KMS-11 (cell line): Measurements from ENCODE around the gene MBNL3.
A peak's percentile ranks its signal among the peaks of the same experiment; 100 is the strongest.

ENCODE experiments used
- H2AFZ ChIP-seq: fragments of 200-600 bp; sonication (generic); 2 replicates; pipeline ENCODE4 v1.6.1; 2016; ENCODE audit warnings: antibody characterized with exemption, mixed run types, low read depth
- H3K27ac ChIP-seq: fragments of 200-600 bp; sonication (generic); 2 replicates; pipeline ENCODE4 v1.6.1; 2016; ENCODE audit warnings: mild to moderate bottlenecking, mixed run types
- H3K27me3 ChIP-seq: fragments of 200-600 bp; sonication (generic); 2 replicates; pipeline ENCODE4 v1.6.1; 2017; ENCODE audit warnings: mild to moderate bottlenecking, low read depth, mixed run types, moderate library complexity; ENCODE audit not compliant: insufficient read depth
- H3K36me3 ChIP-seq: fragments of 200-600 bp; sonication (generic); 2 replicates; pipeline ENCODE4 v1.6.1; 2017; ENCODE audit warnings: mild to moderate bottlenecking, mixed run types; ENCODE audit not compliant: insufficient read depth
- H3K4me1 ChIP-seq: fragments of 200-600 bp; sonication (generic); 2 replicates; pipeline ENCODE4 v1.6.1; 2016; ENCODE audit warnings: mild to moderate bottlenecking, low read depth, mixed run types; ENCODE audit not compliant: poor library complexity, severe bottlenecking
- H3K4me2 ChIP-seq: fragments of 200-600 bp; sonication (generic); 2 replicates; pipeline ENCODE4 v1.7.0; 2016; ENCODE audit warnings: mild to moderate bottlenecking, mixed run types
- H3K4me3 ChIP-seq: fragments of 200-600 bp; sonication (generic); IDR thresholded peaks from 2 replicates; pipeline ENCODE4 v1.6.1; 2017; ENCODE audit warnings: low read depth, low read length, mixed read lengths; ENCODE audit not compliant: insufficient read depth
- H3K79me2 ChIP-seq: fragments of 200-600 bp; sonication (generic); 2 replicates; pipeline ENCODE4 v1.6.1; 2016; ENCODE audit warnings: low read depth, mixed run types; ENCODE audit not compliant: insufficient read depth
- H3K9ac ChIP-seq: fragments of 200-600 bp; sonication (generic); 2 replicates; pipeline ENCODE4 v1.6.1; 2016; ENCODE audit warnings: mild to moderate bottlenecking, mixed run types
- H4K20me1 ChIP-seq: fragments of 200-600 bp; sonication (generic); 2 replicates; pipeline ENCODE4 v1.6.1; 2016; ENCODE audit warnings: mild to moderate bottlenecking, mixed run types; ENCODE audit not compliant: insufficient read depth
- CTCF ChIP-seq: fragments of 200-600 bp; sonication (generic); conservative IDR thresholded peaks from 2 replicates; pipeline ENCODE4 v1.6.1; 2017; ENCODE audit warnings: low read depth, mild to moderate bottlenecking, antibody characterized with exemption, low read length, moderate library complexity, mixed read lengths

Gene MBNL3, protein sequence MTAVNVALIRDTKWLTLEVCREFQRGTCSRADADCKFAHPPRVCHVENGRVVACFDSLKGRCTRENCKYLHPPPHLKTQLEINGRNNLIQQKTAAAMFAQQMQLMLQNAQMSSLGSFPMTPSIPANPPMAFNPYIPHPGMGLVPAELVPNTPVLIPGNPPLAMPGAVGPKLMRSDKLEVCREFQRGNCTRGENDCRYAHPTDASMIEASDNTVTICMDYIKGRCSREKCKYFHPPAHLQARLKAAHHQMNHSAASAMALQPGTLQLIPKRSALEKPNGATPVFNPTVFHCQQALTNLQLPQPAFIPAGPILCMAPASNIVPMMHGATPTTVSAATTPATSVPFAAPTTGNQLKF

GRCh38 chrX:132488819-132489577 lies at the start of gene MBNL3:
TSS of gene MBNL3 (minus strand) at chrX:132489038. CDS start at chrX:132439611, 49,427 bp downstream.
- Histone ChIP-seq H3K79me2 (peaks cover 30% of the 10 kb centered on the region; the same call in 1 of the 2 replicates), H4K20me1 (no peaks in the 10 kb centered on the region)
- no peak for TF ChIP-seq CTCF

GRCh38 chrX:132533409-132533808 lies 44.6 kb upstream of the MBNL3 start:
- no peaks in the 10 kb centered on the region for H3K27me3 ChIP-seq
- H3K4me2 ChIP-seq: no peak overlapping the region
- H2AFZ ChIP-seq: no peak overlapping the region

More at GRCh38 chrX:132488819-132489577, at the start of gene MBNL3:
- peak within 1 kb of the TSS; percentile 76 for H3K4me2 ChIP-seq
- H3K36me3 ChIP-seq: no peaks in the 10 kb centered on the region
- H3K4me1 ChIP-seq: peaks cover 51% of the 10 kb centered on the region
- no peaks in the 10 kb centered on the region for H3K27me3 ChIP-seq
- peak within 1 kb of the TSS; percentile 99 for H3K27ac ChIP-seq
- no peak within 1 kb of the TSS for H3K4me3 ChIP-seq
- H3K9ac ChIP-seq: peak within 1 kb of the TSS; percentile 99
- peak within 1 kb of the TSS; percentile 85 for H2AFZ ChIP-seq

DNA sequence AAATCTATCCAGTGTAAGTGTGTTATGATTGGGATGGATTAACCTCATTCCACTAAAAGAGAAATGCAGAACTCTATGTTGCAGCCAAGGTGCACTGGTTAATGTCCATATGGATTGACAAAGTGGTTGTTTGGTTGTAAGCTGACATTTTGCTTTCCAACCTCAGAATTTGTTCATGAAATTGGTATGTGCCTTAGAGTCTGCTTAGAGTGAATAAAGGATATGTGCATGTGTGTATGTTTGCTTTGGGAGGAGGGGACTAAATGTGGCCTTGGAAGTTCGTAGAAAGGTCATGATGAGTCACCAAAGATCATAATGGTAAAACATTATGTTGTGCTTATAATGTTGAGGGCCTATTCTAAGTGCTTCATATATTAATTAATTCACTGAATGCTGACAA lies 44.1 kb upstream of the MBNL3 start:
- Histone ChIP-seq H3K4me1 (no peaks in the 10 kb centered on the region), H3K27me3 (no peaks in the 10 kb centered on the region), H3K36me3 (no peaks in the 10 kb centered on the region), H3K4me3 (no peak overlapping the region), H3K79me2 (no peaks in the 10 kb centered on the region), H3K9ac (no peak overlapping the region), H3K27ac (no peak overlapping the region), H4K20me1 (no peaks in the 10 kb centered on the region), H2AFZ (no peak overlapping the region), H3K4me2 (no peak overlapping the region)
- TF ChIP-seq CTCF: no peak

More at GRCh38 chrX:132533409-132533808, 44.6 kb upstream of the MBNL3 start:
- H3K27ac ChIP-seq: no peak overlapping the region
- H3K4me3 ChIP-seq: no peak overlapping the region
- H3K36me3 ChIP-seq: no peaks in the 10 kb centered on the region
- H3K79me2 ChIP-seq: no peaks in the 10 kb centered on the region
- H4K20me1 ChIP-seq: no peaks in the 10 kb centered on the region
- H3K9ac ChIP-seq: no peak overlapping the region
- TF ChIP-seq CTCF: no peak
- H3K4me1 ChIP-seq: no peaks in the 10 kb centered on the region

DNA sequence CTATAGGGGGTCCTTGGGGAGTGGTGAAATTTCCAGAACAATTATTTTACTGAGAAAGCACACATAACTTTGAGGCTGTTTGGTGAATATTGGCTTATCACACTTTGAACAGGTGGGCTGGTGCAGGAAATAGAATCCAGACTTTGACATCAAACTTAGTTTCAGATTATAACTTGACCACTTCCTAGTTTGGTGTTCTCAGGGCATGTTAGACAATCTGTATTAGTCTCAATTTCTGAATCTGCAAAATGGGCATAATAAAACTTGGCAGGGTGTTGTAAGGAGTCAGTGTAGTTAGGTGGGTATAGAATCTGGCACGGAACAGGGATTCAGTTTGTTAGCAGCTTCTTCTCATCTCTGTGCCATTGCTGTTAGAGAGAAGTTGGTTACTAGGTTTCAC lies 43.3 kb upstream of the MBNL3 start:
- Histone ChIP-seq H3K36me3 (no peaks in the 10 kb centered on the region), H3K27me3 (no peaks in the 10 kb centered on the region), H4K20me1 (no peaks in the 10 kb centered on the region), H2AFZ (no peak overlapping the region), H3K27ac (no peak overlapping the region), H3K4me3 (no peak overlapping the region), H3K4me2 (no peak overlapping the region), H3K9ac (no peak overlapping the region), H3K4me1 (no peaks in the 10 kb centered on the region), H3K79me2 (no peaks in the 10 kb centered on the region)
- TF ChIP-seq CTCF: no peak
